Caco-2 (cell line): ENCODE measurements around the gene MAD2L1. TPM values are rescaled to one million over a fixed set of nuclear protein-coding genes. Genes with fewer than 3 reads are reported as not detected.

Source experiments
- BruUV-seq: library from RNA; stranded (reverse); fragments of 400-500 nt; replicated peaks from 2 replicates; lab custom pipeline; 2021; lab: Mats Ljungman, UMichigan
- CTCF ChIA-PET: fragments of 300-600 bp; sonication (Branson Sonifier 250); formaldehyde crosslinking; loops from one replicate; lab custom pipeline; 2022; ENCODE audit warnings: antibody characterized with exemption; lab: Charles Lee
- POLR2A ChIA-PET: fragments of 300-600 bp; sonication (Branson Sonifier 250); formaldehyde crosslinking; loops from one replicate; lab custom pipeline; 2022; ENCODE audit warnings: antibody characterized with exemption; lab: Charles Lee
- DNase-seq, 2 experiments: peaks; one replicate each; pipeline versions ENCODE4 v3.0.0 to v3.0.0-alpha.2; 2020 to 2022
- H3K27me3 ChIP-seq: replicated peaks from 2 replicates; pipeline ENCODE4 v1.6.0; 2011; ENCODE audit warnings: low read length; ENCODE audit not compliant: control insufficient read depth, insufficient read depth
- H3K36me3 ChIP-seq: 2 replicates; pipeline ENCODE4 v1.5.1; 2011; ENCODE audit warnings: low read length; ENCODE audit not compliant: control insufficient read depth, insufficient read depth
- H3K4me1 ChIP-seq: fragments of 250-450 bp; sonication (Bioruptor Pico); 2 replicates; pipeline ENCODE4 v1.5.1; 2020; ENCODE audit warnings: mild to moderate bottlenecking
- H3K4me3 ChIP-seq: 2 replicates; pipeline ENCODE4 v1.5.1; 2011; ENCODE audit warnings: low read depth, mild to moderate bottlenecking, control low read depth, low read length
- H3K9me3 ChIP-seq: fragments of 250-450 bp; sonication (Bioruptor Pico); 2 replicates; pipeline ENCODE4 v1.5.1; 2020; ENCODE audit warnings: mild to moderate bottlenecking, moderate library complexity
- H3K27ac Mint-ChIP-seq: one replicate; pipeline ENCODE4 v1.8.0; 2022; ENCODE audit warnings: mixed read lengths; ENCODE audit not compliant: unreplicated experiment
- H3K27me3 Mint-ChIP-seq: one replicate; pipeline ENCODE4 v1.8.0; 2022; ENCODE audit warnings: mixed read lengths; ENCODE audit not compliant: insufficient read depth, unreplicated experiment
- H3K36me3 Mint-ChIP-seq: one replicate; pipeline ENCODE4 v1.8.0; 2022; ENCODE audit warnings: mild to moderate bottlenecking, mixed read lengths; ENCODE audit not compliant: insufficient read depth, unreplicated experiment
- H3K4me1 Mint-ChIP-seq: one replicate; pipeline ENCODE4 v1.8.0; 2022; ENCODE audit warnings: low read depth, mixed read lengths; ENCODE audit not compliant: unreplicated experiment
- H3K4me3 Mint-ChIP-seq: one replicate; pipeline ENCODE4 v1.8.0; 2022; ENCODE audit warnings: mild to moderate bottlenecking, moderate library complexity, mixed read lengths; ENCODE audit not compliant: unreplicated experiment
- H3K9me3 Mint-ChIP-seq: one replicate; pipeline ENCODE4 v1.8.0; 2022; ENCODE audit warnings: mixed read lengths; ENCODE audit not compliant: unreplicated experiment
- intact Hi-C: fragments of 100-400 bp; cut with micrococcal nuclease; formaldehyde crosslinking; loops from one replicate; pipeline ENCODE4 v1.10.0; 2022; ENCODE audit not compliant: unreplicated experiment
- total RNA-seq: library from RNA; stranded (reverse); gene quantifications from 2 replicates; pipeline ENCODE4 v1.2.3, GENCODE V29; 2022
- TF ChIP-seq, protein P1 (sequence below), 2 experiments: fragments of 200-600 bp in 1 of 2; IDR thresholded peaks; 1 replicate in 1 of 2; 2 replicates in 1 of 2; pipeline versions ENCODE4 v1.5.1 to v1.8.0; 2011 to 2022; ENCODE audit warnings: antibody characterized with exemption in 1 of 2, control low read depth in 1 of 2, inconsistent platforms in 1 of 2, low read depth in 1 of 2, low read length in 1 of 2, mild to moderate bottlenecking in 1 of 2, moderate library complexity in 1 of 2; ENCODE audit not compliant: insufficient read depth in 1 of 2, severe bottlenecking in 1 of 2, unreplicated experiment in 1 of 2

Gene MAD2L1
- total RNA-seq, 1 experiment from 2014 or later, result 59.0 TPM

DNA sequence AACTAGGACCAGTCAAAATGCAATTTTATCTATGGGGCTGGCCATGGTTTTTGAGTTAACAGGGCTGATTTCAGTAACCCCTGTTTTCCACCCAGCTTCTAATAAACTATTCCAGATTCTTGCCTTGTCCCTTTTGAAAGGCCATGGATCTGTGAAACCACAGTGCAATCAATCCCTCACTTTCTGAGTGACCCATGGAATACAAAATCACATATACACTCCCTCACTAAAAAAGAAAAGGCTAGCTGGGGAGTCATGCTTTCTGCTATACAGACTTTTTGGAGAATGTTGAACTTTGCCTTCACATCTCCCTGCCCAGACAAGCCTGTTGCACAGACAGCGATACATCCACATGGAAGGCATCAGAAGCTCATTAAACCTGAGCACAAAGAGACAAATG, 47.9 kb downstream of the MAD2L1 start:
- Histone ChIP-seq H3K36me3 (no peaks in the 10 kb centered on the region), H3K9me3 (no peaks in the 10 kb centered on the region), H3K4me1 (no peaks in the 10 kb centered on the region), H3K27me3 (no peaks in the 10 kb centered on the region), H3K4me3 (no peak overlapping the region)
- ChIA-PET POLR2A (no interaction called here), CTCF (no interaction called here)
- no peaks in the 10 kb centered on the region for H3K36me3 Mint-ChIP-seq
- intact Hi-C loops, result no loop called here
- H3K27me3 Mint-ChIP-seq, result peaks cover 2% of the 10 kb centered on the region
- H3K27ac Mint-ChIP-seq, result no peak overlapping the region
- TF ChIP-seq, protein P1, sequence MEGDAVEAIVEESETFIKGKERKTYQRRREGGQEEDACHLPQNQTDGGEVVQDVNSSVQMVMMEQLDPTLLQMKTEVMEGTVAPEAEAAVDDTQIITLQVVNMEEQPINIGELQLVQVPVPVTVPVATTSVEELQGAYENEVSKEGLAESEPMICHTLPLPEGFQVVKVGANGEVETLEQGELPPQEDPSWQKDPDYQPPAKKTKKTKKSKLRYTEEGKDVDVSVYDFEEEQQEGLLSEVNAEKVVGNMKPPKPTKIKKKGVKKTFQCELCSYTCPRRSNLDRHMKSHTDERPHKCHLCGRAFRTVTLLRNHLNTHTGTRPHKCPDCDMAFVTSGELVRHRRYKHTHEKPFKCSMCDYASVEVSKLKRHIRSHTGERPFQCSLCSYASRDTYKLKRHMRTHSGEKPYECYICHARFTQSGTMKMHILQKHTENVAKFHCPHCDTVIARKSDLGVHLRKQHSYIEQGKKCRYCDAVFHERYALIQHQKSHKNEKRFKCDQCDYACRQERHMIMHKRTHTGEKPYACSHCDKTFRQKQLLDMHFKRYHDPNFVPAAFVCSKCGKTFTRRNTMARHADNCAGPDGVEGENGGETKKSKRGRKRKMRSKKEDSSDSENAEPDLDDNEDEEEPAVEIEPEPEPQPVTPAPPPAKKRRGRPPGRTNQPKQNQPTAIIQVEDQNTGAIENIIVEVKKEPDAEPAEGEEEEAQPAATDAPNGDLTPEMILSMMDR (IDR thresholded peaks at IDR 0.05; ENCODE audit: insufficient read depth in 1 of 2, low read depth in 1 of 2, low read length in 1 of 2, severe bottlenecking in 1 of 2, unreplicated experiment in 1 of 2), result no peak
- no peak for DNase-seq
- BruUV-seq, result no TSS peak
- peaks cover 10% of the 10 kb centered on the region for H3K9me3 Mint-ChIP-seq
- no peak overlapping the region for H3K4me3 Mint-ChIP-seq
- H3K4me1 Mint-ChIP-seq, result no peaks in the 10 kb centered on the region

DNA sequence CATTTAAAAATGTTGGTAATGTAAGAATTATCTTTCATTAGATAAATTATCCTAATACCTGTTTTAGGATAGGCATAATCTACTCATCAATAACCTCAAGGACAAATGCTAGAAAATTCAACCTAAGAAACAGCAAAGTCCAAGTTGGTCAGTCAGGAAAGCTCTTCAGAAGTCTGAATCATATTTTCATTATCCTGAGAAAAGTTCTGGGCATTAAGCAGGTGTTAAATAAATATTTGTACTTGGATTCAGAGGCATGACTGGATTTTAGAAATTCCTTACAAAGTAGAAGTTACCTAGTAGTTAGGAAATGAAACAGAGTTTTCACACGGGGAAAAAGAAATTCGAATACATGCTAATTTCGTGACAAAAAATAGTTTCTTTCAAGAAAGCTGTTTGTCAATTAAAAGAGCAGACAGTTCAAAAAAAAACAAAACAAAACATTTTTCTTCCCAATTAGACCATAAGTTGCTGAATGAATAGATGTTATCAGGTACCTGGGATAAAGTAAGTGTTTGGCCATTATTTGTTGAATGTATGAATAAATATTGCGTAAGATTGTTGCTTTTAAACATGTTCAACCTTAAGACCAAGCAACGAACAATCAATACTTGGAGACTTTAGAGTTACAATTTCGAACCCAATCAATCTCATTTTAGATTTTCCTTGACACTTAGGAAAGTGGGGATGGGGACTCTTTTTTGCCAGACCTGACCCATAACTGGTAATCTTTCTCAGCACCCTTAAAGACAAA, 48.5 kb downstream of the MAD2L1 start:
- TF ChIP-seq, protein P1 (IDR thresholded peaks at IDR 0.05; ENCODE audit: insufficient read depth in 1 of 2, low read depth in 1 of 2, low read length in 1 of 2, severe bottlenecking in 1 of 2, unreplicated experiment in 1 of 2), result no peak
- H3K4me1 ChIP-seq, result no peaks in the 10 kb centered on the region
- no peaks in the 10 kb centered on the region for H3K9me3 ChIP-seq
- no peaks in the 10 kb centered on the region for H3K36me3 ChIP-seq
- Mint-ChIP-seq H3K4me1 (no peaks in the 10 kb centered on the region), H3K27ac (no peak overlapping the region), H3K36me3 (no peaks in the 10 kb centered on the region), H3K9me3 (peaks cover 10% of the 10 kb centered on the region), H3K4me3 (no peak overlapping the region), H3K27me3 (peaks cover 2% of the 10 kb centered on the region)
- ChIA-PET POLR2A (no interaction called here), CTCF (no interaction called here)
- no peak overlapping the region for H3K4me3 ChIP-seq
- no peaks in the 10 kb centered on the region for H3K27me3 ChIP-seq
- intact Hi-C loops, result no loop called here
- BruUV-seq, result no TSS peak
- no peak for DNase-seq

DNA sequence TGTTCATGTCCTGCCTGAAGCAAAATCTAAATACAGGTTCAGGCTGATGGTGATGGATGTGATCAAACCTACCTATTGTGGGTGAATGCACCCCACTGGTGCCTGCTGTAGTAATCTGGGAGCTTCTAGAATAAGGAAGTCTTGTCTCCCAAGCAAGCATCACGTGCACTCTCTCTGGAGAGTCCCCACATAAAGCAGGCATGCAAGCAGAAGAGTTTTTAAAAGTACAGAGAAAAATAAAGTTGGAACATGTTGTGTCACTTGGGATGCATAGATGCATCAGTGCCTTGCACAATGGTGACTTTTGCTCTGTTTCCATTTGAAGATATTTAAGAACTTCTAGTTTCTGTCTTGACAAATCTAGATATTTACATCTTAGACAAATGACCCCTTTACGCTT, 54.9 kb downstream of the MAD2L1 start:
- Histone ChIP-seq H3K9me3 (no peaks in the 10 kb centered on the region), H3K4me3 (no peak overlapping the region), H3K27me3 (no peaks in the 10 kb centered on the region), H3K36me3 (no peaks in the 10 kb centered on the region), H3K4me1 (no peaks in the 10 kb centered on the region)
- peaks cover 2% of the 10 kb centered on the region for H3K27me3 Mint-ChIP-seq
- H3K36me3 Mint-ChIP-seq, result no peaks in the 10 kb centered on the region
- POLR2A ChIA-PET, result no interaction called here
- H3K9me3 Mint-ChIP-seq, result peaks cover 10% of the 10 kb centered on the region
- intact Hi-C loops, result no loop called here
- TF ChIP-seq, protein P1 (IDR thresholded peaks at IDR 0.05; ENCODE audit: insufficient read depth in 1 of 2, low read depth in 1 of 2, low read length in 1 of 2, severe bottlenecking in 1 of 2, unreplicated experiment in 1 of 2), result no peak
- CTCF ChIA-PET, result no interaction called here
- no peak overlapping the region for H3K4me3 Mint-ChIP-seq
- H3K27ac Mint-ChIP-seq, result no peak overlapping the region
- no TSS peak for BruUV-seq
- DNase-seq, result no peak
- H3K4me1 Mint-ChIP-seq, result no peaks in the 10 kb centered on the region
